ENCODE data around the gene XYLT2. TPM values are rescaled to one million over a fixed set of nuclear protein-coding genes. Genes with fewer than 3 reads are reported as not detected.

The XYLT2 gene
- total RNA-seq, 1 experiment from 2014 or later: 26.4 TPM

GRCh38 chr17:50389534-50389933, 43.6 kb downstream of the XYLT2 start:
- Histone ChIP-seq H2BK5ac (ENCODE audit: insufficient read length, low read length) (no peak overlapping the region), H2AFZ (ENCODE audit: low read length) (no peak overlapping the region), H2BK15ac (ENCODE audit: low read depth, low read length) (no peak overlapping the region), H2AK5ac (ENCODE audit: insufficient read length, low read length) (no peak overlapping the region), H4K5ac (ENCODE audit: insufficient read length, low read depth, low read length) (no peak overlapping the region), H4K91ac (ENCODE audit: insufficient read length, low read depth, low read length) (no peak overlapping the region), H3K4me2 (ENCODE audit: insufficient read depth, insufficient read length, low read length) (no peak overlapping the region), H3K27me3 (ENCODE audit: insufficient read depth, low read length) (no peaks in the 10 kb centered on the region), H3K23me2 (ENCODE audit: insufficient read length, low read depth, low read length, poor library complexity, severe bottlenecking) (no peaks in the 10 kb centered on the region), H3K23ac (ENCODE audit: insufficient read length, low read depth, low read length) (no peak overlapping the region), H4K8ac (replicated peaks; ENCODE audit: insufficient read length, low read depth, low read length) (no peak overlapping the region), H2BK12ac (ENCODE audit: insufficient read length, low read depth, low read length) (no peak overlapping the region), H3K9me3 (ENCODE audit: control insufficient read depth, low read depth, low read length) (no peaks in the 10 kb centered on the region), H3K27ac (ENCODE audit: insufficient read length, low read depth, low read length) (no peak overlapping the region), H3K14ac (ENCODE audit: insufficient read depth, low read length) (no peak overlapping the region), H3K4me1 (ENCODE audit: insufficient read depth, low read length) (no peaks in the 10 kb centered on the region), H3K18ac (ENCODE audit: insufficient read length, low read depth, low read length) (no peak overlapping the region), H3K56ac (ENCODE audit: insufficient read length, low read depth, low read length) (no peak overlapping the region), H3T11ph (ENCODE audit: low read length) (no peak overlapping the region), H3K9ac (ENCODE audit: extremely low read depth, insufficient read length, low read length) (no peak overlapping the region), H3K79me1 (ENCODE audit: insufficient read depth, low read depth, low read length, poor library complexity, severe bottlenecking) (no peaks in the 10 kb centered on the region), H4K20me1 (ENCODE audit: control insufficient read depth, insufficient read depth, insufficient read length) (no peaks in the 10 kb centered on the region), H2BK20ac (ENCODE audit: low read depth, low read length, poor library complexity, severe bottlenecking) (no peak overlapping the region), H3K79me2 (ENCODE audit: insufficient read depth, low read length) (no peaks in the 10 kb centered on the region), H3K4ac (ENCODE audit: low read depth, low read length) (no peak overlapping the region), H2BK120ac (ENCODE audit: low read depth, low read length, poor library complexity, severe bottlenecking) (no peak overlapping the region)
- no peaks in the 10 kb centered on the region for H3K9me3 Mint-ChIP-seq
- no peak overlapping the region for H3K27ac Mint-ChIP-seq
- WGBS (ENCODE audit: extremely low coverage, insufficient read length, low lambda C conversion rate): no CpG with 5 or more reads among the region's 6 CpGs
- H3K4me1 Mint-ChIP-seq: no peaks in the 10 kb centered on the region
- DNase-seq: no peak
- TF ChIP-seq CTCF (conservative IDR thresholded peaks at IDR 0.05): no peak
- no peak overlapping the region for H3K4me3 Mint-ChIP-seq
- H3K27me3 Mint-ChIP-seq (ENCODE audit: low read depth): no peaks in the 10 kb centered on the region
- peaks cover 50 to 98% (median 89%) of the 10 kb centered on the region in 3 experiments; a peak in 6 of 7 replicates for H3K36me3 Mint-ChIP-seq (ENCODE audit: insufficient read depth in 1 of 3, low read depth in 3 of 3)
